ENCODE results near the gene AGRP. TPM values are rescaled to one million over a fixed set of nuclear protein-coding genes. Genes with fewer than 3 reads are reported as not detected.

The AGRP gene
- total RNA-seq, 1 experiment from 2014 or later = not detected

- ChIA-PET POLR2A (no interaction called here), CTCF (interaction anchor here (0.8 kb wide), 1 partner anchor 30 kb away, joined by 3 read pairs; no protein-coding TSS in a partner anchor)
- Mint-ChIP-seq H3K4me3 (no peak overlapping the region), H3K9me3 (peaks cover 6% of the 10 kb centered on the region; the same call in 1 of the 2 replicates), H3K36me3 (no peaks in the 10 kb centered on the region), H3K4me1 (peaks cover 14% of the 10 kb centered on the region), H3K27ac (no peak overlapping the region), H3K27me3 (ENCODE audit: low read depth) (peaks cover 94% of the 10 kb centered on the region)
- TF ChIP-seq ATF2 (CRISPR knock-in tag; IDR thresholded peaks at IDR 0.05; ENCODE audit: borderline replicate concordance, low read depth) (no peak), GABPB1 (CRISPR knock-in tag; IDR thresholded peaks at IDR 0.05) (no peak), ZNF263 (CRISPR knock-in tag; IDR thresholded peaks at IDR 0.05; ENCODE audit: low read depth) (no peak), STAT6 (CRISPR knock-in tag; conservative IDR thresholded peaks at IDR 0.05; ENCODE audit: low read depth) (no peak), MXD4 (CRISPR knock-in tag; IDR thresholded peaks at IDR 0.05; ENCODE audit: borderline replicate concordance) (no peak), ATF1 (CRISPR knock-in tag; IDR thresholded peaks at IDR 0.05) (no peak), OVOL2 (CRISPR knock-in tag; IDR thresholded peaks at IDR 0.05; ENCODE audit: borderline replicate concordance) (no peak), CTCF (IDR thresholded peaks at IDR 0.05) (no peak), SOX15 (CRISPR knock-in tag; IDR thresholded peaks at IDR 0.05) (no peak), SMAD4 (CRISPR knock-in tag; IDR thresholded peaks at IDR 0.05) (no peak), EMX1 (CRISPR knock-in tag; IDR thresholded peaks at IDR 0.05) (no peak), USF2 (CRISPR knock-in tag; IDR thresholded peaks at IDR 0.05) (no peak), GRHL2 (CRISPR knock-in tag; IDR thresholded peaks at IDR 0.05; ENCODE audit: insufficient replicate concordance, severe bottlenecking) (no peak), HMGA2 (CRISPR knock-in tag; IDR thresholded peaks at IDR 0.05) (no peak), ELF4 (CRISPR knock-in tag; IDR thresholded peaks at IDR 0.05; ENCODE audit: low read depth) (no peak), MAX (CRISPR knock-in tag; IDR thresholded peaks at IDR 0.05) (no peak), ERG (CRISPR knock-in tag; IDR thresholded peaks at IDR 0.05) (no peak), CREM (CRISPR knock-in tag; IDR thresholded peaks at IDR 0.05) (no peak), ZBTB43 (CRISPR knock-in tag; IDR thresholded peaks at IDR 0.05) (no peak)
- DNase-seq (ENCODE audit: low spot score) = no peak
- no peak for ATAC-seq
Observed at GRCh38 chr16:67486805-67487204, 3.5 kb upstream of the AGRP start.
